Vagina (tissue), 2 donors: ENCODE results near the gene IRX3.

ENCODE experiments used
- CTCF ChIP-seq, 3 experiments: fragments of 450-650 bp in 2 of 3; fragments of 200-600 bp in 1 of 3; sonication (generic) in 1 of 3; IDR thresholded peaks; one replicate each; pipeline ENCODE4 v1.5.1; 2017 to 2019; ENCODE audit warnings: antibody characterized with exemption in 3 of 3, mild to moderate bottlenecking in 2 of 3, moderate library complexity in 2 of 3
- POLR2A ChIP-seq, 2 donors: fragments of 450-650 bp; IDR thresholded peaks; one replicate each; pipeline ENCODE4 v1.6.1; 2017; ENCODE audit warnings: antibody characterized with exemption in 2 of 2, mild to moderate bottlenecking in 2 of 2, moderate library complexity in 2 of 2
- POLR2AphosphoS5 ChIP-seq, 2 donors: sonication (generic); formaldehyde crosslinking; IDR thresholded peaks; one replicate each; pipeline ENCODE4 v1.9.0; 2017; ENCODE audit warnings: antibody characterized with exemption in 2 of 2, mild to moderate bottlenecking in 2 of 2, low read depth in 1 of 2; ENCODE audit not compliant: insufficient read depth in 1 of 2

GRCh38 chr16:54275956-54276355 lies 10.6 kb downstream of the IRX3 start:
- TF ChIP-seq CTCF (IDR thresholded peaks at IDR 0.05) (no peak), POLR2A (IDR thresholded peaks at IDR 0.05) (no peak), POLR2AphosphoS5 (IDR thresholded peaks at IDR 0.05; ENCODE audit: insufficient read depth in 1 of 2, low read depth in 1 of 2) (no peak)
